Dendritic cell treated with granulocyte-macrophage colony-stimulating factor and Interleukin-4, amounts not matched to agents 40 ng/mL and 50 ng/mL, for 4 days (primary cell): Measurements from ENCODE around the gene FGFR3.

ENCODE experiments used
- H3K27ac Mint-ChIP-seq: one replicate; pipeline ENCODE4 v1.8.0; 2022; ENCODE audit warnings: mild to moderate bottlenecking, mixed read lengths
- H3K27me3 Mint-ChIP-seq: one replicate; pipeline ENCODE4 v1.8.0; 2022; ENCODE audit warnings: mild to moderate bottlenecking, mixed read lengths
- H3K36me3 Mint-ChIP-seq: one replicate; pipeline ENCODE4 v1.8.0; 2022; ENCODE audit warnings: low read depth, mixed read lengths
- H3K4me1 Mint-ChIP-seq: one replicate; pipeline ENCODE4 v1.8.0; 2022; ENCODE audit warnings: low read depth, mixed read lengths
- H3K4me3 Mint-ChIP-seq: one replicate; pipeline ENCODE4 v1.8.0; 2022; ENCODE audit warnings: mild to moderate bottlenecking, moderate library complexity, mixed read lengths
- H3K9me3 Mint-ChIP-seq: one replicate; pipeline ENCODE4 v1.8.0; 2022; ENCODE audit warnings: mixed read lengths
- intact Hi-C: fragments of 100-400 bp; cut with micrococcal nuclease; formaldehyde crosslinking; loops from one replicate; pipeline ENCODE4 v1.15.0; 2022

Gene FGFR3

GRCh38 chr4:1783015-1783414, 10.1 kb upstream of the FGFR3 start:
- Mint-ChIP-seq H3K4me3 (no peak overlapping the region), H3K36me3 (no peaks in the 10 kb centered on the region), H3K27ac (no peak overlapping the region), H3K9me3 (no peaks in the 10 kb centered on the region), H3K27me3 (peaks cover 2% of the 10 kb centered on the region), H3K4me1 (no peaks in the 10 kb centered on the region)
- intact Hi-C loops, result no loop called here

- H3K9me3 Mint-ChIP-seq, result no peaks in the 10 kb centered on the region
- no peak overlapping the region for H3K4me3 Mint-ChIP-seq
- intact Hi-C loops, result no loop called here
- H3K36me3 Mint-ChIP-seq, result no peaks in the 10 kb centered on the region
- H3K27me3 Mint-ChIP-seq, result peaks cover 4% of the 10 kb centered on the region
- H3K27ac Mint-ChIP-seq, result no peak overlapping the region
- no peaks in the 10 kb centered on the region for H3K4me1 Mint-ChIP-seq
Observed at GRCh38 chr4:1783970-1784369, 9.1 kb upstream of the FGFR3 start.

- no peaks in the 10 kb centered on the region for H3K4me1 Mint-ChIP-seq
- no peak overlapping the region for H3K4me3 Mint-ChIP-seq
- intact Hi-C loops, result no loop called here
- H3K36me3 Mint-ChIP-seq, result no peaks in the 10 kb centered on the region
- H3K27ac Mint-ChIP-seq, result no peak overlapping the region
- H3K9me3 Mint-ChIP-seq, result no peaks in the 10 kb centered on the region
- H3K27me3 Mint-ChIP-seq, result peaks cover 7% of the 10 kb centered on the region
Observed at GRCh38 chr4:1784395-1784788, 8.7 kb upstream of the FGFR3 start.

DNA sequence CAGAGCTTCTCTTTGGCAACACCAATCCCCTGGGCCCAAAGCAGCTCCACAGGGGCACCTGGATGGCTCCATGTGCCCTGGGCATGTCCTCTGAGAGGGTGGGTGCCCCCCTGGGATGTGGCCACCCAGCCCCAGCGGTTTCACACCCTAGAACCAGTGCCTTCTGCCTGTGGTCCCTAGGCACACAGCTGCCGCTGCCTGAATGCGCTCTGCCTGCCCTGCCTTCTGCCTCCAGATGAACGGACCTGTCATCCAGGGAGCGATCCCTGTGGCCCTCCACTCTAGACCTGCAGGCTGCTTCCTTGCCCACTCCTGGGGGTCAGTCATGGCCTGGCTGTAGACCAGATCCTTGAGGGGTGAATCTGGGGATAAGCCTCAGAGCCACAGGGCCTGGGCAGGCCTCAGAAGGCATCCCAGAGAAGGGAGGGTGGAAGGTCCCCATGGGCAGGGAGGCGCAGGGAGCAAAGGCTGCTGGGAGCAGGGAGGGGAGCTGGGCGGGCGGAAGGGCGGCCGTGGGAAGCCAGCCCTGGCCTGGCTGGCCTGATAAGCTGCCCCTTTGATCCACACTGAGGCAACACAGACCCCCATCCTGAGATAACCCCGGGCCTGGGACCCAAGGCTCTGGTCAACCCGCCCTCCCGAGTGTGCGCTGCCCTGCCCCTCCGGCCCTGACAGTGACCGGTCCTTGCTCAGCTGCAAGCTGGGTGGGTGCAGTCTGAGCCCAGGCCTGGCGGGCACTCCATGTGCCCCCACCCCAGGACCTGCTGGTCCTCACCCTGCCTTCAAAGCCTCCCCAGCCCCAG, 8.1 kb upstream of the FGFR3 start:
- H3K4me1 Mint-ChIP-seq, result no peaks in the 10 kb centered on the region
- no peak overlapping the region for H3K4me3 Mint-ChIP-seq
- H3K9me3 Mint-ChIP-seq, result no peaks in the 10 kb centered on the region
- peaks cover 10% of the 10 kb centered on the region for H3K27me3 Mint-ChIP-seq
- no peak overlapping the region for H3K27ac Mint-ChIP-seq
- no peaks in the 10 kb centered on the region for H3K36me3 Mint-ChIP-seq
- intact Hi-C loops, result no loop called here

GRCh38 chr4:1785592-1785991, 7.5 kb upstream of the FGFR3 start:
- Mint-ChIP-seq H3K4me3 (no peak overlapping the region), H3K27ac (no peak overlapping the region), H3K27me3 (peaks cover 13% of the 10 kb centered on the region), H3K9me3 (no peaks in the 10 kb centered on the region), H3K4me1 (no peaks in the 10 kb centered on the region), H3K36me3 (no peaks in the 10 kb centered on the region)
- intact Hi-C loops, result no loop called here

GRCh38 chr4:1786544-1787362, 6.3 kb upstream of the FGFR3 start:
- no peak overlapping the region for H3K4me3 Mint-ChIP-seq
- intact Hi-C loops, result no loop called here

DNA sequence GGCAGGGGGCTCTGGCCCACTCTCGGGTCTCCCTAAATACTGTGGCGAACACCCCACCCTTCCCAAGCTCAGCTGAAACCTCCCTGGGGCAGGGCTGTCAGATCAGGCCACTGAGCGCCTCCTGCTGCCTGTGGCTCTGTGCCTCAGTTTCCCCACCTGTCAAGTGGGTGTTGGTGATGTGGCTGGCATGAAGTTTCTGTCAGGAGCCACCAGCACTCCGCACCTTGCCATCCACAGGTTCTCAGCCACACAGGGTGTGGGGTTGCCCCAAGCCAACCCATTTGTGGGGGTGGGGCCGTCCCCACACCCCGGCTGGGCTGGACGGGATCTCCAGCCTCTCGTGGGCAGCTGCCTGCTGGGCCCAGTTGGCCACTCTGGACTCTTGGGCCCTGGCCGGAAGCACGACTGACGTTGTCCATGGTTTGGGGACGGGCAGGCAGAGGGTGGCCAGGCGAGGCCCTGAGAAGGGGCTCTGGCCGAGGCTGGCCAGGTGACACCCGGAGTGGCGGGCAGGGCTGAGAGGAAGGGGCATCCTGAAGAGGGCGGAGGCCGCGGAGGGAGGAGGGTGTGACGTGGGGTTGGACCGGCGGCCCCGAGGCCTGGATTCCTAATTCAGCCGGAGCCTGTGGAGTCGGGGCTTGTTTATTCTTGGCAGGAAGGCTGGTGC, 5.5 kb upstream of the FGFR3 start:
- H3K4me3 Mint-ChIP-seq, result no peak overlapping the region
- H3K4me1 Mint-ChIP-seq, result no peaks in the 10 kb centered on the region
- H3K9me3 Mint-ChIP-seq, result no peaks in the 10 kb centered on the region
- intact Hi-C loops, result no loop called here
- H3K27ac Mint-ChIP-seq, result no peak overlapping the region
- H3K27me3 Mint-ChIP-seq, result peaks cover 33% of the 10 kb centered on the region
- H3K36me3 Mint-ChIP-seq, result no peaks in the 10 kb centered on the region

More at GRCh38 chr4:1786544-1787362, 6.3 kb upstream of the FGFR3 start:
- Mint-ChIP-seq H3K27me3 (peaks cover 25% of the 10 kb centered on the region), H3K4me1 (no peaks in the 10 kb centered on the region), H3K9me3 (no peaks in the 10 kb centered on the region), H3K36me3 (no peaks in the 10 kb centered on the region), H3K27ac (no peak overlapping the region)

DNA sequence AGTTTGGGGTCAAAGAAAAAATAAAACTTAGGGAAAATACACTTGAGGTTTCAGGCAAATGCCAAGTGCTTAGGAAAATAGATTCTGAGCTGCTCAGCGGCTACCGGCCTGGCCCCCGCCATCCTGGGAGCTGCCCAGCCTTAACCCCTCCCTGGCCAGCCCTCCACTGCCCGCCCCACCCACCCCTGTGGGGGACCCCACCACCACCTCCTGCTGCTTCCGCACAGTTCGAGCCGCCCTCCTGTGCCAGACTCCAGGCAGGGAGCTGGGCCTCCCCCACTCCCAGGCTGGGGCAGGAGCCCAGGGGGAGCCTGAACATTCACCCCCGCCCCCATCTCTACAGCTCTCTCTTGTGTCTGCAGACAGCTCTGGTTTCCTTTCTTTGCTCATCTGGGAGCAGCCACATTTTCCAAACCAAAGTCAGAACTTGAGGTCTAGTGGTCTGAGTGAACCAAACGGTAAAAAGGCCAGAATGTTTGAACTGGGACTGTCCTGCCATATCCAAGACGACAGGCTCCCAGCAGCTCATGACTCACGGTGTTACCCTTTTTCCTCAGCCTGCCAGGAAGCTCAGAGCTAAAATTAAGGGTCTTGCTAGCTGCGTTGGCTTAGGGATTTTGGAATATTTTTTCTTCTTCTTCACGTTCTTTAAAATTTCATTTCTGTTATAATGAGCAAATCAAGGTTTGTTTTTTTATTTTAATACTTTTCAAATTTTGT, 4.7 kb upstream of the FGFR3 start:
- Mint-ChIP-seq H3K4me3 (no peak overlapping the region), H3K27ac (no peak overlapping the region), H3K4me1 (no peaks in the 10 kb centered on the region), H3K9me3 (no peaks in the 10 kb centered on the region), H3K27me3 (peaks cover 36% of the 10 kb centered on the region), H3K36me3 (no peaks in the 10 kb centered on the region)
- intact Hi-C loops, result no loop called here

DNA sequence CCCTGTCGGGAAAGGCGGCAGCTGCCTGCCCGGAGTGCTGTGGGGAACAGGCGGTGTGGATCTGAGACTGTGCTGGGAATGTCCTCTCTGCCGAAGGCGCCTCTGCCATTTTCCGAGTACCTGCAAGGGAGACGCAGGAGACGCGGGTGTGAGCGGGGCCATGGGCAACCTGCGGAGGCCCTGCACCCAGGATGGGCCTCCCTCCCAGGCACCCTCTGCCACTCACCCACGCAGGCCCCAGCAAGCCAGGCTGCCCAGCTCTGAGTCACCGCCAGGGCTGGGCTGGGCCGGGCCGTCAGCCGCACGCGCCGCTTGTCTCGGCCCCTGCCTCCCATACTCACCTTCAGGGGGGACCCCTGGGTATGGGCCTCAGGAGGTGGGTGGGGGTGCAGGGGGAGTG, 3.5 kb upstream of the FGFR3 start:
- intact Hi-C loops, result no loop called here
- no peak overlapping the region for H3K4me3 Mint-ChIP-seq
- no peaks in the 10 kb centered on the region for H3K36me3 Mint-ChIP-seq
- no peak overlapping the region for H3K27ac Mint-ChIP-seq
- H3K9me3 Mint-ChIP-seq, result no peaks in the 10 kb centered on the region
- H3K27me3 Mint-ChIP-seq, result peaks cover 39% of the 10 kb centered on the region
- H3K4me1 Mint-ChIP-seq, result no peaks in the 10 kb centered on the region

DNA sequence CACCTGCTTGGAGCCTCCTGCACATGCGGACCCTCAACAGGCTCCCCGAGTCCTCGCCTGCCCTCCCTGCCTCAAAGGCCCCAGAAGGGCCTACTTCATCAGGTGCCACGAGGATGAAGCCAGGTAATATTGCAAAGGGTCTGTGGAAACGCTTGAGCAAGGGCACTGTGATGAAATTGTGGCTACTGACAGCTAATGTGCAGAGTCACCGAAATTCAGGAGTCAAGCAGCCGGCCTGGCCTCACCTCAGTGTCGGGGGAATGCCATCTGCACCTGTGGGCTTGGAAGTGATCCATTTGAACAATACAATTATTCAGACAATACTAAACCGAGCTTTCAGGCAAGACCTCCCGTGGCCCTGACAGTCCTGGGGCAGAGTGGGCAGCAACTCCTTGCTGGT, 3.1 kb upstream of the FGFR3 start:
- no peaks in the 10 kb centered on the region for H3K9me3 Mint-ChIP-seq
- H3K4me1 Mint-ChIP-seq, result no peaks in the 10 kb centered on the region
- no peaks in the 10 kb centered on the region for H3K36me3 Mint-ChIP-seq
- H3K27ac Mint-ChIP-seq, result no peak overlapping the region
- peaks cover 38% of the 10 kb centered on the region for H3K27me3 Mint-ChIP-seq
- no peak overlapping the region for H3K4me3 Mint-ChIP-seq
- intact Hi-C loops, result no loop called here

GRCh38 chr4:1792158-1792831, 798 bp upstream of the FGFR3 start:
- peak overlapping the region; percentile 30 for H3K4me3 Mint-ChIP-seq
- H3K27me3 Mint-ChIP-seq, result peaks cover 59% of the 10 kb centered on the region
- no peaks in the 10 kb centered on the region for H3K4me1 Mint-ChIP-seq
- H3K9me3 Mint-ChIP-seq, result no peaks in the 10 kb centered on the region
- intact Hi-C loops, result no loop called here
- H3K27ac Mint-ChIP-seq, result no peak overlapping the region
- no peaks in the 10 kb centered on the region for H3K36me3 Mint-ChIP-seq

DNA sequence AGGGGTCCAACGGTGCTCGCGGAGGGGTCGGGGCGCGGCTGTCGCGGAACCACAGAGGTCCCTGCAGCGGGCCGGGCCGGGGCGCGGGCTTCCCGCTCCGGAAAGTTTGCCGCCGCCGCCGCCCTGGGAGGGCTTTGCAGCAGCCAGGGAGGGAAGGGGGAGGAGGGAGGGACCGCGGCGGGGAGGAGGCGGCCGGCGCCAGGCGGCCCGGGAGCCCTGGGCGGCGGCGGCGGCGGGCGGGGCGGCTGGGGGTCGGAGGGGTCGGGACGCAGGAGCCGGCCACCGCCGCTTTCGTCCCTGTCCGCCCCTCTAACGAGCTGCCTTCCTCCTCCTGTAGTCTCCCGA, 375 bp downstream of the FGFR3 start:
- intact Hi-C loops, result no loop called here
- Mint-ChIP-seq H3K27me3 (peaks cover 64% of the 10 kb centered on the region), H3K4me3 (no peak overlapping the region), H3K36me3 (no peaks in the 10 kb centered on the region), H3K27ac (no peak overlapping the region), H3K4me1 (no peaks in the 10 kb centered on the region), H3K9me3 (no peaks in the 10 kb centered on the region)

DNA sequence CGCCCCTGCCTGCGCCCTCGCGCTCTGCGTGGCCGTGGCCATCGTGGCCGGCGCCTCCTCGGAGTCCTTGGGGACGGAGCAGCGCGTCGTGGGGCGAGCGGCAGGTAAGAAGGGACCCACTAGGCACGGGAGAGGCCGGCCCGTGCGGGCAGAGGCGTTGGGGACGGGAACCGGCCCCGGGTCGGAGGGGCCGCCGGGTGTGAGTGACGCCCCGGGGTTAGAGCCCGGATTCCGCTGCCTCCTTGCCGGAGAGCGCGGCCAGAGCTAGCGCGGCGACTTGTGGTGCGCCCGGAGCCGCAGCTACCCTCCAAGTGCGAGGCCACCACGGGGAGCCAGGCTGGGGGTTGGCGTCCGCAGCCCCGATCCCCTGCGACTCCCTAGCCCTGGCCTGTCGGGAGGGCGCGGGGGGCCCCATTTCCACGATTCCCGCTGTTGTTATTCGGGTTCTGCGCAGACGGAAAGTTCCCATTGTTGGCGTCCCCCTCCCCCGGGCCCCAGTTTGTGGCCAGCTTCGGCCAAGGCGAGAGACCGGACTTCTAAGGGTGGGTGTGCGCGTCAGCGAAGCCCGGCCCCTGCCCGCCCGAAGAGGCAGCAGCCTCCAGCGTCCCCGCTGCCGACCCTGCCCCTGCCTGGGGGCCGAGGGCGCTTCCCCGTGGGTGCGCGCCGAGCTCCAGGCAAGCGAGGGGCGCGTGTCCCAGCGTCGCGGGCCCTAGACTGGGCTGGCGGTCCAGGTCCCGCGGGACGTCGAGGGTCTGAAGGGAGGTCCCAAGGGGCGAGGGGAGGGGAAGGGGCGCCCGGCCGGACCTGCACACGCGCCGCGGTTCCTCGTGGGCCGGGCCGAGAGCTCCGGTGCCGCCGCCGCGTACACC, 1.1 kb downstream of the FGFR3 start:
- Mint-ChIP-seq H3K27me3 (peaks cover 69% of the 10 kb centered on the region), H3K27ac (no peak overlapping the region), H3K9me3 (no peaks in the 10 kb centered on the region), H3K4me1 (no peaks in the 10 kb centered on the region), H3K36me3 (no peaks in the 10 kb centered on the region), H3K4me3 (no peak overlapping the region)
- intact Hi-C loops, result no loop called here
